Suprapubic skin (tissue), 4 donors: ENCODE data around the gene CD72. TPM values are rescaled to one million over a fixed set of nuclear protein-coding genes. Genes with fewer than 3 reads are reported as not detected.
A peak's percentile ranks its signal among the peaks of the same experiment; 100 is the strongest.

ENCODE experiments used
- DNase-seq, 2 donors: peaks; one replicate each; pipeline ENCODE4 v3.0.0-alpha.2; 2019; ENCODE audit warnings: low spot score in 2 of 2
- H3K27ac ChIP-seq: fragments of 200-600 bp; sonication (generic); one replicate; pipeline ENCODE4 v1.5.1; 2019
- H3K27me3 ChIP-seq: fragments of 200-600 bp; sonication (generic); one replicate; pipeline ENCODE4 v1.5.1; 2019
- H3K36me3 ChIP-seq: fragments of 200-600 bp; sonication (generic); one replicate; pipeline ENCODE4 v1.5.1; 2019
- H3K4me1 ChIP-seq: fragments of 200-600 bp; sonication (generic); one replicate; pipeline ENCODE4 v1.5.1; 2019
- H3K4me3 ChIP-seq: fragments of 200-600 bp; sonication (generic); one replicate; pipeline ENCODE4 v1.5.1; 2019; ENCODE audit warnings: mild to moderate bottlenecking
- H3K9me3 ChIP-seq: fragments of 200-600 bp; sonication (generic); one replicate; pipeline ENCODE4 v1.5.1; 2019
- CTCF ChIP-seq, 2 donors: fragments of 200-600 bp in 1 of 2; fragments of 450-650 bp in 1 of 2; sonication (generic) in 1 of 2; IDR thresholded peaks; one replicate each; pipeline ENCODE4 v1.5.1; 2016 to 2019; ENCODE audit warnings: antibody characterized with exemption in 2 of 2, mild to moderate bottlenecking in 1 of 2, moderate library complexity in 1 of 2
- EP300 ChIP-seq: sonication (generic); formaldehyde crosslinking; IDR thresholded peaks from one replicate; pipeline ENCODE4 v1.6.1; 2017; ENCODE audit warnings: antibody characterized with exemption
- POLR2A ChIP-seq, 2 donors: fragments of 450-650 bp; IDR thresholded peaks; one replicate each; pipeline ENCODE4 v1.6.1; 2017; ENCODE audit warnings: antibody characterized with exemption in 2 of 2, mild to moderate bottlenecking in 2 of 2, moderate library complexity in 2 of 2
- POLR2AphosphoS5 ChIP-seq, 3 donors: sonication (generic); formaldehyde crosslinking; IDR thresholded peaks; one replicate each; pipeline ENCODE4 v1.6.1; 2017; ENCODE audit warnings: antibody characterized with exemption in 3 of 3
- WGBS: methylation state at CpG from one replicate; pipeline ENCODE4 v1.1.5; 2018; 5-methylcytosine and 5-hydroxymethylcytosine counted together
- total RNA-seq, 4 donors: library from RNA; depleted of rRNA; stranded (reverse); fragments of >200 nt; gene quantifications; one replicate each; pipeline ENCODE4 v1.1.0, GENCODE V29; 2016

The CD72 gene
- total RNA-seq, 4 donors from 2014 or later = 1.9 to 16.7 (median 4.9) TPM

- no peaks in the 10 kb centered on the region for H3K9me3 ChIP-seq
- H3K36me3 ChIP-seq = peaks cover 4% of the 10 kb centered on the region
- no peaks in the 10 kb centered on the region for H3K27me3 ChIP-seq
- 86% methylated on average over 7 of the region's 7 CpGs for WGBS
- no peak overlapping the region for H3K4me3 ChIP-seq
- DNase-seq = no peak
- peaks cover 49% of the 10 kb centered on the region for H3K4me1 ChIP-seq
- TF ChIP-seq CTCF (IDR thresholded peaks at IDR 0.05) (no peak), POLR2A (IDR thresholded peaks at IDR 0.05) (no peak), POLR2AphosphoS5 (IDR thresholded peaks at IDR 0.05) (no peak), EP300 (no peak)
- H3K27ac ChIP-seq = peak overlapping the region; percentile 98
Observed at GRCh38 chr9:35662437-35662836, 44.2 kb upstream of the CD72 start.

GRCh38 chr9:35661756-35662350 is 43.6 kb upstream of the CD72 start:
- DNase-seq = no peak
- Histone ChIP-seq H3K27ac (peak overlapping the region; percentile 98), H3K4me3 (no peak overlapping the region), H3K36me3 (peaks cover 4% of the 10 kb centered on the region), H3K9me3 (no peaks in the 10 kb centered on the region), H3K27me3 (no peaks in the 10 kb centered on the region), H3K4me1 (peaks cover 55% of the 10 kb centered on the region)
- 67% methylated on average over 3 of the region's 3 CpGs for WGBS
- TF ChIP-seq POLR2AphosphoS5 (IDR thresholded peaks at IDR 0.05) (no peak), POLR2A (IDR thresholded peaks at IDR 0.05) (no peak), CTCF (IDR thresholded peaks at IDR 0.05) (no peak), EP300 (no peak)

GRCh38 chr9:35660966-35661415 is 42.8 kb upstream of the CD72 start:
- DNase-seq = no peak
- Histone ChIP-seq H3K27me3 (no peaks in the 10 kb centered on the region), H3K36me3 (peaks cover 4% of the 10 kb centered on the region), H3K27ac (peak overlapping the region; percentile 98), H3K4me3 (no peak overlapping the region), H3K9me3 (no peaks in the 10 kb centered on the region), H3K4me1 (peaks cover 57% of the 10 kb centered on the region)
- TF ChIP-seq POLR2A (IDR thresholded peaks at IDR 0.05) (no peak), CTCF (IDR thresholded peaks at IDR 0.05) (peak in 1 of 2 donors; percentile 39)
- 43% methylated on average over 9 of the region's 9 CpGs for WGBS

- Histone ChIP-seq H3K36me3 (peaks cover 4% of the 10 kb centered on the region), H3K27ac (peak overlapping the region; percentile 98), H3K4me3 (peak overlapping the region; percentile 83), H3K4me1 (peaks cover 43% of the 10 kb centered on the region), H3K27me3 (no peaks in the 10 kb centered on the region), H3K9me3 (no peaks in the 10 kb centered on the region)
- TF ChIP-seq POLR2AphosphoS5 (IDR thresholded peaks at IDR 0.05) (peak in 1 of 3 donors; percentile 17), EP300 (peak; percentile 75), POLR2A (IDR thresholded peaks at IDR 0.05) (no peak)
- 46% methylated on average over 3 of the region's 3 CpGs for WGBS
- DNase-seq = no peak
Observed at GRCh38 chr9:35659340-35659739, 41.1 kb upstream of the CD72 start.

- WGBS = 0% methylated on average over 2 of the region's 2 CpGs
- Histone ChIP-seq H3K4me3 (peak overlapping the region; percentile 83), H3K27me3 (no peaks in the 10 kb centered on the region), H3K4me1 (peaks cover 43% of the 10 kb centered on the region), H3K27ac (peak overlapping the region; percentile 98), H3K9me3 (no peaks in the 10 kb centered on the region), H3K36me3 (peaks cover 4% of the 10 kb centered on the region)
- TF ChIP-seq POLR2AphosphoS5 (IDR thresholded peaks at IDR 0.05) = no peak
- no peak for TF ChIP-seq EP300
- no peak for TF ChIP-seq CTCF (IDR thresholded peaks at IDR 0.05)
- TF ChIP-seq POLR2A (IDR thresholded peaks at IDR 0.05) = no peak
- DNase-seq = no peak
Observed at GRCh38 chr9:35658968-35659220, 40.7 kb upstream of the CD72 start.
